ENCODE data around the gene MSI1. TPM values are rescaled to one million over a fixed set of nuclear protein-coding genes. Genes with fewer than 3 reads are reported as not detected.

Gene MSI1
- total and polyA plus RNA-seq, 2 of the 13 experiments (the other 11 are each of a cell fraction or from before 2014, with no cell fraction given), result 0.09 to 0.46 TPM

DNA sequence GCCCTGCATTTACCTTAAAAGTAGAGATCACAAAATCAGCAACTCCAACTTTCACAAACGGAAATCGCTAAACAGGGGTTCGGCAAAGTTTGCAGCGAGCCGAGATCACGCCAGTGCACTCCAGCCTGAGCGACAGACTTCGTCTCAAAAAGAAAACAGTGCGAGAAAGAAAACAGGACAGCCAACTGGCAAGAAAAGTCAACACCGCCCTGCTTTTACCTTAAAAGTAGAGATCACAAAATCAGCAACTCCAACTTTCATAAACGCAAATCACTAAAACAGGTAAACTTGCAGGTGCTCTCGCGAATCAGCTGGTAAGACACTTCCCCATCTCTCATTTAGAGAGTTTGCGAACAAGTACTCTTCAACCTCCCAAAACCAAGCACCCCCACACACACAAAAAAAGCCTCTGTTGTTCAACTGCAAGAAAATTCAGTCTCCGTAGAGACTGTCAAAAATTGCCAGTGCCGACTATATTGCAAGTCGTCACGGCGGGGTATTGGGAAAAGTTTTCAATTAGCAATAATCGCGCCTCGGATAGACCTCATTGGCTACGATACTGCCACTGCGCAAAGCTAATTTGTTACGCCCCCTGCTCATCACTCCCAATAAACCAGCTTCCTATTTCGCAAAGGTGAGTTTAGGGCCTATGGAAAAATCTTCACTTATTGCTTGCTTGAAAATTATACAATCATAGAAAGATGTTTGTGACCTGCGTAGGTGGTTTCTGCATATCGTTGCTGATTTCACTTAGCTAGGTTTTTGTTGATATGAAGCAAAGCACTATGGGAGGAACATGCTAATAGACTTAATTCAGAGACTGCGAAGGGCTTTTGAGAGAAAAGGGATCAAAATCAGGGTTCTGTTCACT is 76.1 kb downstream of the MSI1 start, which contains the start of gene RNU4-1 (continued):
- TF ChIP-seq ZNF382 (CRISPR knock-in tag; IDR thresholded peaks at IDR 0.05; ENCODE audit: borderline replicate concordance) (no peak), ZNF383 (CRISPR knock-in tag; IDR thresholded peaks at IDR 0.05; ENCODE audit: borderline replicate concordance) (no peak), SSRP1 (CRISPR knock-in tag; IDR thresholded peaks at IDR 0.05) (peak; percentile 93; the same call in 1 of the 2 replicates), ZFY (CRISPR knock-in tag; IDR thresholded peaks at IDR 0.05) (no peak), DMAP1 (CRISPR knock-in tag; IDR thresholded peaks at IDR 0.05) (no peak; the same call in none of the 2 replicates), POLR2AphosphoS5 (IDR thresholded peaks at IDR 0.05; ENCODE audit: low read depth, low read length) (peak; percentile 100), ETV6 (CRISPR knock-in tag; conservative IDR thresholded peaks at IDR 0.05) (0 out of 2 replicates have a peak, but pooled peaks have one; percentile 86), TAF15 (IDR thresholded peaks at IDR 0.05; ENCODE audit: low read depth, low read length, poor library complexity, severe bottlenecking) (no peak), BRD4 (CRISPR knock-in tag; IDR thresholded peaks at IDR 0.05) (peak; percentile 50), SNRNP70 (IDR thresholded peaks at IDR 0.05; ENCODE audit: low read depth, low read length) (no peak), ZNF777 (CRISPR knock-in tag; IDR thresholded peaks at IDR 0.05) (no peak), ZSCAN21 (CRISPR knock-in tag; IDR thresholded peaks at IDR 0.05; ENCODE audit: borderline replicate concordance) (no peak), BHLHE40 (IDR thresholded peaks at IDR 0.05; ENCODE audit: low read length) (no peak)
- TF ChIP-seq, protein P1, sequence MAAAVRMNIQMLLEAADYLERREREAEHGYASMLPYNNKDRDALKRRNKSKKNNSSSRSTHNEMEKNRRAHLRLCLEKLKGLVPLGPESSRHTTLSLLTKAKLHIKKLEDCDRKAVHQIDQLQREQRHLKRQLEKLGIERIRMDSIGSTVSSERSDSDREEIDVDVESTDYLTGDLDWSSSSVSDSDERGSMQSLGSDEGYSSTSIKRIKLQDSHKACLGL (CRISPR knock-in tag; IDR thresholded peaks at IDR 0.05), result no peak
- TF ChIP-seq, protein P2, sequence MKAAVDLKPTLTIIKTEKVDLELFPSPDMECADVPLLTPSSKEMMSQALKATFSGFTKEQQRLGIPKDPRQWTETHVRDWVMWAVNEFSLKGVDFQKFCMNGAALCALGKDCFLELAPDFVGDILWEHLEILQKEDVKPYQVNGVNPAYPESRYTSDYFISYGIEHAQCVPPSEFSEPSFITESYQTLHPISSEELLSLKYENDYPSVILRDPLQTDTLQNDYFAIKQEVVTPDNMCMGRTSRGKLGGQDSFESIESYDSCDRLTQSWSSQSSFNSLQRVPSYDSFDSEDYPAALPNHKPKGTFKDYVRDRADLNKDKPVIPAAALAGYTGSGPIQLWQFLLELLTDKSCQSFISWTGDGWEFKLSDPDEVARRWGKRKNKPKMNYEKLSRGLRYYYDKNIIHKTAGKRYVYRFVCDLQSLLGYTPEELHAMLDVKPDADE (CRISPR knock-in tag; IDR thresholded peaks at IDR 0.05), result no peak; the same call in 1 of the 2 replicates
- TF ChIP-seq, protein P3, sequence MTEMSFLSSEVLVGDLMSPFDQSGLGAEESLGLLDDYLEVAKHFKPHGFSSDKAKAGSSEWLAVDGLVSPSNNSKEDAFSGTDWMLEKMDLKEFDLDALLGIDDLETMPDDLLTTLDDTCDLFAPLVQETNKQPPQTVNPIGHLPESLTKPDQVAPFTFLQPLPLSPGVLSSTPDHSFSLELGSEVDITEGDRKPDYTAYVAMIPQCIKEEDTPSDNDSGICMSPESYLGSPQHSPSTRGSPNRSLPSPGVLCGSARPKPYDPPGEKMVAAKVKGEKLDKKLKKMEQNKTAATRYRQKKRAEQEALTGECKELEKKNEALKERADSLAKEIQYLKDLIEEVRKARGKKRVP (CRISPR knock-in tag; IDR thresholded peaks at IDR 0.05), result peak; percentile 56 to 66; a peak in 1 of 4 replicates
- TF ChIP-seq, protein P4, sequence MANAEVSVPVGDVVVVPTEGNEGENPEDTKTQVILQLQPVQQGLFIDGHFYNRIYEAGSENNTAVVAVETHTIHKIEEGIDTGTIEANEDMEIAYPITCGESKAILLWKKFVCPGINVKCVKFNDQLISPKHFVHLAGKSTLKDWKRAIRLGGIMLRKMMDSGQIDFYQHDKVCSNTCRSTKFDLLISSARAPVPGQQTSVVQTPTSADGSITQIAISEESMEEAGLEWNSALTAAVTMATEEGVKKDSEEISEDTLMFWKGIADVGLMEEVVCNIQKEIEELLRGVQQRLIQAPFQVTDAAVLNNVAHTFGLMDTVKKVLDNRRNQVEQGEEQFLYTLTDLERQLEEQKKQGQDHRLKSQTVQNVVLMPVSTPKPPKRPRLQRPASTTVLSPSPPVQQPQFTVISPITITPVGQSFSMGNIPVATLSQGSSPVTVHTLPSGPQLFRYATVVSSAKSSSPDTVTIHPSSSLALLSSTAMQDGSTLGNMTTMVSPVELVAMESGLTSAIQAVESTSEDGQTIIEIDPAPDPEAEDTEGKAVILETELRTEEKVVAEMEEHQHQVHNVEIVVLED (CRISPR knock-in tag; IDR thresholded peaks at IDR 0.05; ENCODE audit: borderline replicate concordance), result peak; percentile 28; the same call in 1 of the 2 replicates
- TF ChIP-seq, protein P5, sequence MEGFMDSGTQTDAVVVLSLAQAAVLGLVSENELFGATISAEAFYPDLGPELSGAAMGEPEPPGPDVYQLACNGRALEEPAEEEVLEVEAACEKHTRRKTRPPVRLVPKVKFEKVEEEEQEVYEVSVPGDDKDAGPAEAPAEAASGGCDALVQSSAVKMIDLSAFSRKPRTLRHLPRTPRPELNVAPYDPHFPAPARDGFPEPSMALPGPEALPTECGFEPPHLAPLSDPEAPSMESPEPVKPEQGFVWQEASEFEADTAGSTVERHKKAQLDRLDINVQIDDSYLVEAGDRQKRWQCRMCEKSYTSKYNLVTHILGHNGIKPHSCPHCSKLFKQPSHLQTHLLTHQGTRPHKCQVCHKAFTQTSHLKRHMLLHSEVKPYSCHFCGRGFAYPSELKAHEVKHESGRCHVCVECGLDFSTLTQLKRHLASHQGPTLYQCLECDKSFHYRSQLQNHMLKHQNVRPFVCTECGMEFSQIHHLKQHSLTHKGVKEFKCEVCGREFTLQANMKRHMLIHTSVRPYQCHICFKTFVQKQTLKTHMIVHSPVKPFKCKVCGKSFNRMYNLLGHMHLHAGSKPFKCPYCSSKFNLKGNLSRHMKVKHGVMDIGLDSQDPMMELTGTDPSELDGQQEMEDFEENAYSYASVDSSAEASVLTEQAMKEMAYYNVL (CRISPR knock-in tag; IDR thresholded peaks at IDR 0.05; ENCODE audit: borderline replicate concordance), result 0 out of 2 replicates have a peak, but pooled peaks have one; percentile 20
- TF ChIP-seq, protein P6, sequence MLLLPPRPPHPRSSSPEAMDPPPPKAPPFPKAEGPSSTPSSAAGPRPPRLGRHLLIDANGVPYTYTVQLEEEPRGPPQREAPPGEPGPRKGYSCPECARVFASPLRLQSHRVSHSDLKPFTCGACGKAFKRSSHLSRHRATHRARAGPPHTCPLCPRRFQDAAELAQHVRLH (CRISPR knock-in tag; IDR thresholded peaks at IDR 0.05; ENCODE audit: borderline replicate concordance, low read depth), result peak; percentile 67; the same call in 1 of the 2 replicates
- TF ChIP-seq, protein P7, sequence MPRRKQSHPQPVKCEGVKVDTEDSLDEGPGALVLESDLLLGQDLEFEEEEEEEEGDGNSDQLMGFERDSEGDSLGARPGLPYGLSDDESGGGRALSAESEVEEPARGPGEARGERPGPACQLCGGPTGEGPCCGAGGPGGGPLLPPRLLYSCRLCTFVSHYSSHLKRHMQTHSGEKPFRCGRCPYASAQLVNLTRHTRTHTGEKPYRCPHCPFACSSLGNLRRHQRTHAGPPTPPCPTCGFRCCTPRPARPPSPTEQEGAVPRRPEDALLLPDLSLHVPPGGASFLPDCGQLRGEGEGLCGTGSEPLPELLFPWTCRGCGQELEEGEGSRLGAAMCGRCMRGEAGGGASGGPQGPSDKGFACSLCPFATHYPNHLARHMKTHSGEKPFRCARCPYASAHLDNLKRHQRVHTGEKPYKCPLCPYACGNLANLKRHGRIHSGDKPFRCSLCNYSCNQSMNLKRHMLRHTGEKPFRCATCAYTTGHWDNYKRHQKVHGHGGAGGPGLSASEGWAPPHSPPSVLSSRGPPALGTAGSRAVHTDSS (CRISPR knock-in tag; conservative IDR thresholded peaks at IDR 0.05), result 0 out of 2 replicates have a peak, but pooled peaks have one; percentile 60
